T-cell (primary cell): Measurements from ENCODE around the gene MYADM. TPM values are rescaled to one million over a fixed set of nuclear protein-coding genes. Genes with fewer than 3 reads are reported as not detected.

ENCODE experiments used
- total RNA-seq, 35 experiments: library from RNA in 6 of 35; stranded (reverse) in 6 of 35; fragments of 120-200 nt in 1 of 35; gene quantifications; one replicate each; pipeline versions ENCODE4 v1.2.1 to v1.2.4 and lab custom pipeline; 2013 to 2026

The MYADM gene
- total RNA-seq, 5 donors from 2014 or later (not counting 1 experiment from before 2014, with no cell fraction given), result 49.9 to 335 (median 70.9) TPM

Other genes starting within 250 kb of the MYADM start
- gene DPRX, start 235.9 kb upstream of the MYADM start, total RNA-seq, result not detected
- not detected for gene NLRP12, start 43.6 kb upstream of the MYADM start, total RNA-seq
- gene PRKCG, start 14.3 kb downstream of the MYADM start, total RNA-seq, result 1 to 10 TPM in 1 of 5 donors, under 1 TPM in 2, not detected in 2; 0.15 to 2.4 (median 0.32) TPM
- not detected for gene CACNG7, start 41.4 kb downstream of the MYADM start, total RNA-seq
- gene CACNG8, start 95.1 kb downstream of the MYADM start, total RNA-seq, result under 1 TPM in 1 of 5 donors, not detected in 4; 0.03 TPM
- not detected for gene CACNG6, start 123.8 kb downstream of the MYADM start, total RNA-seq
- not detected for gene VSTM1, start 196.0 kb downstream of the MYADM start, total RNA-seq
- not detected for gene TARM1, start 213.5 kb downstream of the MYADM start, total RNA-seq
- gene OSCAR, start 232.9 kb downstream of the MYADM start, total RNA-seq, result under 1 TPM; 0.32 to 0.76 (median 0.58) TPM
- 100 to 1,000 TPM in 3 of 5 donors, 10 to 100 TPM in 2; 77.4 to 137 (median 123) TPM for gene NDUFA3, start 235.0 kb downstream of the MYADM start, total RNA-seq
- 10 to 100 TPM; 12.0 to 27.0 (median 20.7) TPM for gene TFPT, start 247.8 kb downstream of the MYADM start, total RNA-seq
- 10 to 100 TPM; 56.3 to 75.3 (median 69.8) TPM for gene PRPF31, start 247.9 kb downstream of the MYADM start, total RNA-seq